Esophagus muscularis mucosa (tissue), 4 donors: ENCODE measurements around the gene SEC22A. TPM values are rescaled to one million over a fixed set of nuclear protein-coding genes. Genes with fewer than 3 reads are reported as not detected.

Experiments used
- DNase-seq: peaks from one replicate; pipeline ENCODE4 v3.0.0-alpha.2; 2017; ENCODE audit errors: extremely low spot score
- H3K27ac ChIP-seq, 4 donors: fragments of 200-600 bp; sonication (generic); replicated peaks in 1 of 4; 1 replicate in 3 of 4; 2 replicates in 1 of 4; pipeline ENCODE4 v1.5.1; 2016 to 2019; ENCODE audit warnings: mild to moderate bottlenecking in 1 of 4
- H3K27me3 ChIP-seq, 4 donors: fragments of 200-600 bp; sonication (generic); one replicate each; pipeline versions ENCODE4 v1.5.1 to v1.6.0; 2016 to 2019
- H3K36me3 ChIP-seq, 4 donors: fragments of 200-600 bp; sonication (generic); one replicate each; pipeline ENCODE4 v1.5.1; 2016 to 2019
- H3K4me1 ChIP-seq, 4 donors: fragments of 200-600 bp; sonication (generic); one replicate each; pipeline ENCODE4 v1.5.1; 2016 to 2019
- H3K4me3 ChIP-seq, 4 donors: fragments of 200-600 bp; sonication (generic); 1 replicate in 2 of 4; 2 replicates in 2 of 4; pipeline ENCODE4 v1.5.1; 2016 to 2019; ENCODE audit warnings: mild to moderate bottlenecking in 4 of 4, moderate library complexity in 1 of 4
- H3K9me3 ChIP-seq, 4 donors: fragments of 200-600 bp; sonication (generic); 1 replicate in 3 of 4; 2 replicates in 1 of 4; pipeline ENCODE4 v1.5.1; 2016 to 2019
- CTCF ChIP-seq, 3 experiments: fragments of 200-600 bp in 2 of 3; fragments of 450-650 bp in 1 of 3; sonication (generic) in 2 of 3; IDR thresholded peaks; one replicate each; pipeline ENCODE4 v1.5.1; 2017 to 2019; ENCODE audit warnings: antibody characterized with exemption in 3 of 3, mild to moderate bottlenecking in 2 of 3, moderate library complexity in 1 of 3
- EP300 ChIP-seq: sonication (generic); formaldehyde crosslinking; IDR thresholded peaks from one replicate; pipeline ENCODE4 v1.6.1; 2017; ENCODE audit warnings: antibody characterized with exemption
- POLR2A ChIP-seq: fragments of 450-650 bp; IDR thresholded peaks from one replicate; pipeline ENCODE4 v1.6.1; 2017; ENCODE audit warnings: antibody characterized with exemption, moderate library complexity, mild to moderate bottlenecking, low read depth
- POLR2AphosphoS5 ChIP-seq, 2 donors: sonication (generic); formaldehyde crosslinking; IDR thresholded peaks; one replicate each; pipeline ENCODE4 v1.6.1; 2017; ENCODE audit warnings: antibody characterized with exemption in 2 of 2
- WGBS: methylation state at CpG from one replicate; pipeline ENCODE4 v1.1.5; 2018; 5-methylcytosine and 5-hydroxymethylcytosine counted together
- intact Hi-C: fragments of 100-400 bp; cut with DNase I; formaldehyde crosslinking; loops from one replicate; pipeline ENCODE4 v1.15.1; 2023
- total RNA-seq, 4 donors: library from RNA; depleted of rRNA; stranded (reverse); fragments of >200 nt; gene quantifications; one replicate each; pipeline versions ENCODE4 v1.1.0 to v1.2.1, GENCODE V29; 2016

SEC22A gene
- total RNA-seq, 4 donors from 2014 or later = 12.0 to 29.9 (median 20.0) TPM

- H3K4me1 ChIP-seq = peaks cover 0 to 21% (median 13%) of the 10 kb centered on the region in 4 donors
- no peaks in the 10 kb centered on the region for H3K9me3 ChIP-seq
- TF ChIP-seq POLR2A (no peak), POLR2AphosphoS5 (IDR thresholded peaks at IDR 0.05) (no peak), CTCF (IDR thresholded peaks at IDR 0.05) (no peak), EP300 (no peak)
- DNase-seq = no peak
- H3K36me3 ChIP-seq = peaks cover 57 to 100% (median 81%) of the 10 kb centered on the region in 4 donors
- H3K4me3 ChIP-seq = no peak overlapping the region
- WGBS = 65% methylated on average over 6 of the region's 6 CpGs
- intact Hi-C loops = no loop called here
- H3K27ac ChIP-seq = peak overlapping the region in 1 of 4 donors; percentile 6
- no peaks in the 10 kb centered on the region for H3K27me3 ChIP-seq
Measured at GRCh38 chr3:123287962-123288302, 86.2 kb downstream of the SEC22A start.

DNA sequence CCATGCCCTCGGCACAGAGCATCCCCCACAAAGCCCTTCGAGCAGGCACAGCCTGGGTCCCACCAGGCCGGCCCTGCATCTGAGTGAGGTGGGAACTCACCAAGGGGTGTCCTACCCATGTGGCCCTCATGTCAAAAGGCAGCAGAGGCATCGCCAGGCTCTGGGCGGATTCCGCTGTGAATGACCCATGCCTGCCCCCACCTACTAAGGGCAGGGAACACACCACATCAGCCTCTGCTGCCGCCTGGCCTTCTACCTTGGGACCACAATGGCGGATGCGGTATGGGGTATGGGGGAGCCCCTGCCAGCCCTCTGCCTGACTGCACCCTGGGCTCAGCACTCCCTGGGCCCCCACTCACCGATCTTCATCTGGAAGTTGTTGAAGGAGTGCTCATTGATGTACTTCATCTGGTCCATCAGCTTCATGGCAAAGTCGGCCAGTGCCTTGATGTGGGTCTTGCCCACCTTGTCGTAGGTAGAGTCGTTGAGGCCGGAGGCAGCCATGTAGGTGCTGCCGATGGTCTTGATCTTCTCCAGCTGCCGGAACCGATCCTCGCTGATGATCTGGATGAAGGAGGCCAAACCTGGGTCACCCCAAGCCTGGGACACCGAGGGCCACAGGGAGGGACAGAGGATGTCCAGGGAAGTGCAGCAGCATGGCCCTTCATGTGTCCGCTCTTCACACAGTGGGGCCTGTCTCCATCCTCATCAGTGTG, 87.8 kb downstream of the SEC22A start:
- WGBS = 92% methylated on average over 11 of the region's 20 CpGs
- intact Hi-C loops = no loop called here

DNA sequence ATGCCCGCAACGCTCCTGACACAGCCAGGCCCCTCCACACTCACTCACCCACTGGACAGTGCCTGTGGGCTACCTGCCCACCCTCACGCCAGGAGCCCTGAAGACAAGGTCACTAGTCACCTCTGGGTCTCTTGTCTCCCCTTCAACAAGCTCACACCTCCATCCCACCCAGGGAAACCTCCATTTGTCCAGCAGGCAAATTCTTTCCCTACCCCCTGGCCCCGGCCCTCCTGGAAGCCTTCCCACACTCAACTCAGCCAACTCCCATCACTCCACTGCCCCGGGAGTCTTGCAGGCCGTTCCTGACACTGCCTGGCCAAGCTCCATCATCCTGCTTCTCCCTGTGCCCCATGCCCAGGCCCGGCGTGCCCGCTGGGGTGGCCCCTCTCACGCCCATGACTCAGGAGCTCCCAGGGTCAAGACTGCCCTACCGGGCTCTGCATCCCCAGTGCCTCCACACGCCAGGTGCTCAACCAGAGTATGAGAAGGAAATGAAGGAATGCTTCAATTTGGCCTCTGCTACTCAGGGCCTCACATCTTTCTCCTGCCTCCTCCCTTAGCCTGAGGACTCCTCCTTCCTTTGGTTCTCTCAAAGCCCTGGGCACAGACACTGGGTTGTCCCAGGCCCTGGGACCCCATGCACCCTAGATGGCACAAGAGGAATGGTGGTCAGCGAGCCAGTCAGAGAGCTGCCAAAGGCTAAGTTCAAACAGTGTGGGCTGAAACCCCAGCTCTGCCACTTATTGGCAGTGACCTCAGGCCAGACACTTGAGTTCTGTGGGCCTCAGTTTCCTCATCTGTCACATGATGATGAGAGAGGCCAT, 88.6 kb downstream of the SEC22A start:
- DNase-seq = no peak
- H3K27ac ChIP-seq = peak overlapping the region in 3 of 4 donors; percentile 34 to 47 (median 34)
- no peak overlapping the region for H3K4me3 ChIP-seq
- intact Hi-C loops = no loop called here
- no peaks in the 10 kb centered on the region for H3K27me3 ChIP-seq
- no peaks in the 10 kb centered on the region for H3K9me3 ChIP-seq
- WGBS = 77% methylated on average over 11 of the region's 13 CpGs
- TF ChIP-seq CTCF (IDR thresholded peaks at IDR 0.05) (no peak), EP300 (no peak), POLR2AphosphoS5 (IDR thresholded peaks at IDR 0.05) (no peak), POLR2A (no peak)
- peaks cover 0 to 21% (median 14%) of the 10 kb centered on the region in 4 donors for H3K4me1 ChIP-seq
- peaks cover 51 to 100% (median 77%) of the 10 kb centered on the region in 4 donors for H3K36me3 ChIP-seq

More for the DNA sequence above, 87.8 kb downstream of the SEC22A start:
- Histone ChIP-seq H3K36me3 (peaks cover 53 to 100% (median 76%) of the 10 kb centered on the region in 4 donors), H3K4me1 (peaks cover 0 to 21% (median 14%) of the 10 kb centered on the region in 4 donors), H3K9me3 (no peaks in the 10 kb centered on the region), H3K27me3 (no peaks in the 10 kb centered on the region), H3K4me3 (no peak overlapping the region), H3K27ac (peak overlapping the region in 2 of 4 donors; percentile 34 to 47)
- DNase-seq = peak; percentile 68
- TF ChIP-seq CTCF (IDR thresholded peaks at IDR 0.05) (no peak), POLR2A (no peak), POLR2AphosphoS5 (IDR thresholded peaks at IDR 0.05) (peak in 1 of 2 donors; percentile 34), EP300 (no peak)

DNA sequence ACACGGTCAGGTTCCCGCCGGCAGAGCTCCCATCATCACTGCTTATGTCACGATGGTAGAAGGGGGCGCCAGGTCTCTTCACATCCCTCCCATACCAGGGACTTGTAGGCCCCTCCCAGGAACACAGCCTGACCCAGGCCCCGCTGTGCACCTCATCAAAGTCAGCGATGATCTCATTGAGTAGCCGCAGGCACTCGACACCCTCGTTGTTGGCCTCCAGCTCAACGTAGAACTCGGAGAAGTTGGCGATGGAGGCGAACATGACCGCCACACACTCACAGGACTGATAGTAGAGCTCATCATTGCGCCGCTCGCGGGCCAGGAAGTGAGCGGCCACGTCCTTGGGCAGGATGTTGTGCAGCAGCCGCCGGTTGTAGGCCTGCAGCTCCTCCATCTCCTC, 89.2 kb downstream of the SEC22A start:
- H3K4me3 ChIP-seq = no peak overlapping the region
- H3K4me1 ChIP-seq = peaks cover 0 to 21% (median 14%) of the 10 kb centered on the region in 4 donors
- H3K27me3 ChIP-seq = no peaks in the 10 kb centered on the region
- H3K27ac ChIP-seq = peak overlapping the region in 1 of 4 donors; percentile 34
- no peaks in the 10 kb centered on the region for H3K9me3 ChIP-seq
- 77% methylated on average over 7 of the region's 23 CpGs for WGBS
- H3K36me3 ChIP-seq = peaks cover 51 to 100% (median 76%) of the 10 kb centered on the region in 4 donors
- intact Hi-C loops = no loop called here
- no peak for TF ChIP-seq CTCF (IDR thresholded peaks at IDR 0.05)
- DNase-seq = no peak
